ENCODE measurements around the gene ZNF646. TPM values are rescaled to one million over a fixed set of nuclear protein-coding genes. Genes with fewer than 3 reads are reported as not detected.

Gene ZNF646
- total and polyA plus RNA-seq, 2 of the 13 experiments (the other 11 are each of a cell fraction or from before 2014, with no cell fraction given) = 3.4 to 10.9 TPM

DNA sequence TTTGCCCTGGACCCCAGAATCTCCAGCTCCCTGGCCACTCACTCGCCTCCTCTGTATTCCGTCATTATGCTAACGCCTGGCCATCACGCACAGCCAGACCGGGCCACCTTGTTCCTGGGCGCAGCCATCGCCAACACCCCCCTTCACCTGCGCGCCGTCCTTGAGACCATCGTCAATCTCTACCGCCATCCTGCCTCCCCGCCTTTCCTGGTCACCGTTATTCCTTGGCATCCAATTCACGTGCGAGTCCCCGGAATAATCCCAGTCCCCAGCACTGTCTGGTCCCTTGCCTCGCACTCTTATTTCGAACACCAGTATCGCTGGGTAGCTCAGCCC lies 19.8 kb downstream of the ZNF646 start (continued):
- TF ChIP-seq, protein P1, sequence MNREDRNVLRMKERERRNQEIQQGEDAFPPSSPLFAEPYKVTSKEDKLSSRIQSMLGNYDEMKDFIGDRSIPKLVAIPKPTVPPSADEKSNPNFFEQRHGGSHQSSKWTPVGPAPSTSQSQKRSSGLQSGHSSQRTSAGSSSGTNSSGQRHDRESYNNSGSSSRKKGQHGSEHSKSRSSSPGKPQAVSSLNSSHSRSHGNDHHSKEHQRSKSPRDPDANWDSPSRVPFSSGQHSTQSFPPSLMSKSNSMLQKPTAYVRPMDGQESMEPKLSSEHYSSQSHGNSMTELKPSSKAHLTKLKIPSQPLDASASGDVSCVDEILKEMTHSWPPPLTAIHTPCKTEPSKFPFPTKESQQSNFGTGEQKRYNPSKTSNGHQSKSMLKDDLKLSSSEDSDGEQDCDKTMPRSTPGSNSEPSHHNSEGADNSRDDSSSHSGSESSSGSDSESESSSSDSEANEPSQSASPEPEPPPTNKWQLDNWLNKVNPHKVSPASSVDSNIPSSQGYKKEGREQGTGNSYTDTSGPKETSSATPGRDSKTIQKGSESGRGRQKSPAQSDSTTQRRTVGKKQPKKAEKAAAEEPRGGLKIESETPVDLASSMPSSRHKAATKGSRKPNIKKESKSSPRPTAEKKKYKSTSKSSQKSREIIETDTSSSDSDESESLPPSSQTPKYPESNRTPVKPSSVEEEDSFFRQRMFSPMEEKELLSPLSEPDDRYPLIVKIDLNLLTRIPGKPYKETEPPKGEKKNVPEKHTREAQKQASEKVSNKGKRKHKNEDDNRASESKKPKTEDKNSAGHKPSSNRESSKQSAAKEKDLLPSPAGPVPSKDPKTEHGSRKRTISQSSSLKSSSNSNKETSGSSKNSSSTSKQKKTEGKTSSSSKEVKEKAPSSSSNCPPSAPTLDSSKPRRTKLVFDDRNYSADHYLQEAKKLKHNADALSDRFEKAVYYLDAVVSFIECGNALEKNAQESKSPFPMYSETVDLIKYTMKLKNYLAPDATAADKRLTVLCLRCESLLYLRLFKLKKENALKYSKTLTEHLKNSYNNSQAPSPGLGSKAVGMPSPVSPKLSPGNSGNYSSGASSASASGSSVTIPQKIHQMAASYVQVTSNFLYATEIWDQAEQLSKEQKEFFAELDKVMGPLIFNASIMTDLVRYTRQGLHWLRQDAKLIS (CRISPR knock-in tag; IDR thresholded peaks at IDR 0.05) = no peak; the same call in 1 of the 2 replicates
- no peak for TF ChIP-seq ZNF737 (CRISPR knock-in tag; IDR thresholded peaks at IDR 0.05; ENCODE audit: borderline replicate concordance)
- TF ChIP-seq ZNF768 (CRISPR knock-in tag; IDR thresholded peaks at IDR 0.05) = no peak
- no peak for TF ChIP-seq ZKSCAN1 (IDR thresholded peaks at IDR 0.05; ENCODE audit: low read length)
- TF ChIP-seq ZNF138 (CRISPR knock-in tag; IDR thresholded peaks at IDR 0.05; ENCODE audit: low read depth) = no peak
- TF ChIP-seq PAX8 (CRISPR knock-in tag; IDR thresholded peaks at IDR 0.05; ENCODE audit: borderline replicate concordance) = 0 out of 2 replicates have a peak, but pooled peaks have one; percentile 59
- no peak for TF ChIP-seq SMAD3 (CRISPR knock-in tag; IDR thresholded peaks at IDR 0.05)
- TF ChIP-seq ZNF12 (CRISPR knock-in tag; IDR thresholded peaks at IDR 0.05) = peak; percentile 36; the same call in 1 of the 2 replicates
- TF ChIP-seq ZNF230 (CRISPR knock-in tag; IDR thresholded peaks at IDR 0.05) = no peak; the same call in 1 of the 2 replicates
- TF ChIP-seq HHEX (CRISPR knock-in tag; IDR thresholded peaks at IDR 0.05) = no peak
- no peak for TF ChIP-seq TBX3 (IDR thresholded peaks at IDR 0.05; ENCODE audit: borderline replicate concordance)
- TF ChIP-seq, protein P2, sequence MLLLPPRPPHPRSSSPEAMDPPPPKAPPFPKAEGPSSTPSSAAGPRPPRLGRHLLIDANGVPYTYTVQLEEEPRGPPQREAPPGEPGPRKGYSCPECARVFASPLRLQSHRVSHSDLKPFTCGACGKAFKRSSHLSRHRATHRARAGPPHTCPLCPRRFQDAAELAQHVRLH (CRISPR knock-in tag; IDR thresholded peaks at IDR 0.05; ENCODE audit: borderline replicate concordance, low read depth) = no peak
- no peak for TF ChIP-seq ESRRA (CRISPR knock-in tag; IDR thresholded peaks at IDR 0.05; ENCODE audit: low read depth)
- no peak for TF ChIP-seq ARID2 (CRISPR knock-in tag; IDR thresholded peaks at IDR 0.05; ENCODE audit: borderline replicate concordance)
- TF ChIP-seq, protein P3, sequence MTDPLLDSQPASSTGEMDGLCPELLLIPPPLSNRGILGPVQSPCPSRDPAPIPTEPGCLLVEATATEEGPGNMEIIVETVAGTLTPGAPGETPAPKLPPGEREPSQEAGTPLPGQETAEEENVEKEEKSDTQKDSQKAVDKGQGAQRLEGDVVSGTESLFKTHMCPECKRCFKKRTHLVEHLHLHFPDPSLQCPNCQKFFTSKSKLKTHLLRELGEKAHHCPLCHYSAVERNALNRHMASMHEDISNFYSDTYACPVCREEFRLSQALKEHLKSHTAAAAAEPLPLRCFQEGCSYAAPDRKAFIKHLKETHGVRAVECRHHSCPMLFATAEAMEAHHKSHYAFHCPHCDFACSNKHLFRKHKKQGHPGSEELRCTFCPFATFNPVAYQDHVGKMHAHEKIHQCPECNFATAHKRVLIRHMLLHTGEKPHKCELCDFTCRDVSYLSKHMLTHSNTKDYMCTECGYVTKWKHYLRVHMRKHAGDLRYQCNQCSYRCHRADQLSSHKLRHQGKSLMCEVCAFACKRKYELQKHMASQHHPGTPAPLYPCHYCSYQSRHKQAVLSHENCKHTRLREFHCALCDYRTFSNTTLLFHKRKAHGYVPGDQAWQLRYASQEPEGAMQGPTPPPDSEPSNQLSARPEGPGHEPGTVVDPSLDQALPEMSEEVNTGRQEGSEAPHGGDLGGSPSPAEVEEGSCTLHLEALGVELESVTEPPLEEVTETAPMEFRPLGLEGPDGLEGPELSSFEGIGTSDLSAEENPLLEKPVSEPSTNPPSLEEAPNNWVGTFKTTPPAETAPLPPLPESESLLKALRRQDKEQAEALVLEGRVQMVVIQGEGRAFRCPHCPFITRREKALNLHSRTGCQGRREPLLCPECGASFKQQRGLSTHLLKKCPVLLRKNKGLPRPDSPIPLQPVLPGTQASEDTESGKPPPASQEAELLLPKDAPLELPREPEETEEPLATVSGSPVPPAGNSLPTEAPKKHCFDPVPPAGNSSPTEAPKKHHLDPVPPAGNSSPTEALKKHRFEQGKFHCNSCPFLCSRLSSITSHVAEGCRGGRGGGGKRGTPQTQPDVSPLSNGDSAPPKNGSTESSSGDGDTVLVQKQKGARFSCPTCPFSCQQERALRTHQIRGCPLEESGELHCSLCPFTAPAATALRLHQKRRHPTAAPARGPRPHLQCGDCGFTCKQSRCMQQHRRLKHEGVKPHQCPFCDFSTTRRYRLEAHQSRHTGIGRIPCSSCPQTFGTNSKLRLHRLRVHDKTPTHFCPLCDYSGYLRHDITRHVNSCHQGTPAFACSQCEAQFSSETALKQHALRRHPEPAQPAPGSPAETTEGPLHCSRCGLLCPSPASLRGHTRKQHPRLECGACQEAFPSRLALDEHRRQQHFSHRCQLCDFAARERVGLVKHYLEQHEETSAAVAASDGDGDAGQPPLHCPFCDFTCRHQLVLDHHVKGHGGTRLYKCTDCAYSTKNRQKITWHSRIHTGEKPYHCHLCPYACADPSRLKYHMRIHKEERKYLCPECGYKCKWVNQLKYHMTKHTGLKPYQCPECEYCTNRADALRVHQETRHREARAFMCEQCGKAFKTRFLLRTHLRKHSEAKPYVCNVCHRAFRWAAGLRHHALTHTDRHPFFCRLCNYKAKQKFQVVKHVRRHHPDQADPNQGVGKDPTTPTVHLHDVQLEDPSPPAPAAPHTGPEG (CRISPR knock-in tag; IDR thresholded peaks at IDR 0.05) = no peak
- 0 out of 2 replicates have a peak, but pooled peaks have one; percentile 44 for TF ChIP-seq ZNF34 (CRISPR knock-in tag; IDR thresholded peaks at IDR 0.05; ENCODE audit: borderline replicate concordance)
- TF ChIP-seq, protein P4, sequence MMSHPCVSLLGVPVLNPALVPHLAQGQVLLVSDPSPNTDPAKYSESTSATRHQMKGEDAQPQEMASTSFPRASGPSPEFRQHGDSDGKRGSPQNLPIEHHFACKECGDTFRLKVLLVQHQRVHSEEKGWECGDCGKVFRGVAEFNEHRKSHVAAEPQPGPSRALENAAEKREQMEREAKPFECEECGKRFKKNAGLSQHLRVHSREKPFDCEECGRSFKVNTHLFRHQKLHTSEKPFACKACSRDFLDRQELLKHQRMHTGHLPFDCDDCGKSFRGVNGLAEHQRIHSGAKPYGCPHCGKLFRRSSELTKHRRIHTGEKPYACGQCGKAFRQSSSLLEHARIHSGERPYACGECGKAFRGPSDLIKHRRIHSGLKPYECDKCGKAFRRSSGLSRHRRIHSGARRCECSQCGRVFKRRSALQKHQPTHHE (CRISPR knock-in tag; IDR thresholded peaks at IDR 0.05; ENCODE audit: borderline replicate concordance) = no peak
- TF ChIP-seq ZNF510 (CRISPR knock-in tag; IDR thresholded peaks at IDR 0.05; ENCODE audit: low read depth) = no peak
- TF ChIP-seq FOXA3 (CRISPR knock-in tag; IDR thresholded peaks at IDR 0.05) = no peak
- 0 out of 2 replicates have a peak, but pooled peaks have one; percentile 2 for TF ChIP-seq ZNF879 (CRISPR knock-in tag; IDR thresholded peaks at IDR 0.05)
- no peak for TF ChIP-seq KLF16 (CRISPR knock-in tag; IDR thresholded peaks at IDR 0.05)
